ENCODE data around the gene EEIG1.
A peak's percentile ranks its signal among the peaks of the same experiment; 100 is the strongest.

Gene EEIG1

GRCh38 chr9:127937388-127938297, 43.1 kb downstream of the EEIG1 start, which contains the start of gene DPM2:
Gene DPM2 (minus strand): TSS chr9:127937854. CDS start chr9:127937820, 34 bp downstream.
- DNase-seq, result peak; percentile 69

GRCh38 chr9:127937056-127937387, 43.8 kb downstream of the EEIG1 start:
- no peak for DNase-seq

DNA sequence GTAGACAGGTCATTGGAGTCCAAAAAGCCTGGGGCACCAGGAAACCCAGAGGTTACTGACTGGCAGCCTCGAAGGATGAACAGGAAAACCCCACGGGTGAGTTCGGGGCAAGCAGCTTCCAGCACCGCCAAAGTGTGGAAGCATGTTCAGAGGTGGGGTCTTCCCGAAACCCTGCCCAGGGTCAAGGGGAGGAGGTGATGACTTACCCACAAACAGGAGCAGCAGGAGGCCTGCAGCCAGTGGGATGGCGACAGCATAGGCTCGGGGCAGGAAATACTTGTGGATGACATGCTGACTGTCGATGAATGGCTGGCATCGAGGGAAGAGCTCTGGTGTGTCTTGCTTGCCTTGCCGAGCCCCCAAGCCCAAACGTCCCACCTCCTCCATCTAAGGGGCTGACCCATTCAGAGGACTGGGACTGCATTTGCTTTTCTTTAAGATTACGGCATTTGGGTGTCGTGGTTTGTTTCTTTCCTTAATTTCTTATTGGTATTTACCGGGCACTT, 44.4 kb downstream of the EEIG1 start:
- no peak for DNase-seq

GRCh38 chr9:127935765-127936221, 45.0 kb downstream of the EEIG1 start:
- DNase-seq, result no peak

DNA sequence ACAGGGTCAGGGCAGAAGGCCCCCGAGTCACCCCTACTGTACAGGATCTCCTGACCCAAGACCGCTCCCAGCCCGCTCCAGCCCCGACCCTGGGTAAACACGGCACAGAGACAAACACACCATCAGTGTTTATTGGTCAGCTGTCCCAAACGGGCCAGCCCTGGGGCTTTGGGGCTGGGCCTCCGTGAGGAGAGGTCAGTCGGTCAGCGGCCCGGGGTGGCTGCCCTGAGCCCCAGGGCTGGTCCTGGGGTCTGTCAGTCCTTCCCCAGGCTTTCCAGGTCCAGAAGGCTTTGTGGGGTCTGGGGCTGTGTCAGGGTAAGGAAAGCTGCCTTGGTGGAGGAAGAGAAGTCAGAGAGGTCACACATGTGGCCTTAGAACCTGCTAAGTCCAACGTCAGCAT, 45.8 kb downstream of the EEIG1 start:
- no peak for DNase-seq

DNA sequence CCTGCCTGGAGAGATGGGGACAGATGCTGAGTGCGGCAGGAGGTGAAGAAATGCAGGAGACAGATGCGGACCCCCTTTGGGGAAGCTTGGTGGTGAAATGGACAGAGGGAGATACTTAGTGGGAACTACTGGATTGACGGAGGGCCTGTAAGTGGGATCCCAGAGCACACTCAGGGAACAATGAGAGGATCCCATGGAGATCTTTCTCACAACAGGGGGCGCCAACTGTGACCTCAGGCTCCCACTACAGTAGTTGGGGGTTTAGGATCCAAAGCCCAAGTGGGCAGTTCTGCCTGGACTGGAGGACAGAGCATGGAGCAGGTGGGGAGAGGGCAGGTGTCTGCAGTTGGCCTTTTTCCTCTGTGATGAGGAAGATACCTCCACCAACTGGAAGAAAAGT, 46.5 kb downstream of the EEIG1 start:
- no peak for DNase-seq

GRCh38 chr9:127931092-127931881, 49.5 kb downstream of the EEIG1 start:
- DNase-seq, result peak; percentile 63
